Activated CD4-positive, CD25-positive, alpha-beta regulatory T cell (primary cell): Measurements from ENCODE around the gene GPR61.

ENCODE experiments used
- DNase-seq, 4 experiments: peaks; one replicate each; lab custom pipeline; 2025; lab: John Stamatoyannopoulos, UW

The GPR61 gene

DNA sequence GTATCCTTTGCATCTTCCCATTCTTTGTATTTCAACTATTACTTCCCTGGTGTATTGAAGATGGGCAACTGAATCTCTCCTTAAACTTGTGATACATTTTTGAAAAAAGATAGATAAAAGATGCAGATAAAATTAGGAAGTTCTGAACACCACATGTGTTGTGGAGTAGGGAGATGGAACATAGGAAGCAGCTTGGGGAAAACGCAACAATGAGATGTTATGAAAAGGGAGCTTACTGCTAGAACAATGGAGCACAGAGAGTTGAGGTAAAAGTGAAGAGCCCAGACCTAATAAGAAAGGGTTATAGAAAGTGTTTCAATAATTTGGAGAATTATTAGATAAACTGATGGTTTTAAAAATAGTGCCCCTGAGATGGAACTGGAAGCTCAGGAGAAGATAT, 29.7 kb downstream of the GPR61 start:
- no peak for DNase-seq

DNA sequence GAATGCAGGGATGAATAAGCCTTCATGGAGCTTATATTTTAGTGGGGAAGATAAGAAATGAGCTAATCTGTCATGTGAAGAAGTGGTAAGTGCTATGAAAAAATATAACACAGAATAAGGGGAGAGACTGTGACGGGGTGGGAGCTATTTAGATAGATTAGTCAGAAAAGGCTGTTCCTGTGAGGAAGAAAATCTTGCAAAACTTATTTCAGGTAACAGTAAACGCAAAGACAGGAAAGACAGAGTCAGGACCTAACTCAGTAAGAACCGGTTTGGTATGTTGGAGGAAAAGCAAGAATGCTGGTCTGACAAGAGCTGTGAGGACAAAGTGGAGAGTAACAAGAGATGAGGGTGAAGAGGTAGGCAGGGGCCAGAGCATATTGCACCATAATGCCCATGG, 30.7 kb downstream of the GPR61 start:
- DNase-seq = no peak

DNA sequence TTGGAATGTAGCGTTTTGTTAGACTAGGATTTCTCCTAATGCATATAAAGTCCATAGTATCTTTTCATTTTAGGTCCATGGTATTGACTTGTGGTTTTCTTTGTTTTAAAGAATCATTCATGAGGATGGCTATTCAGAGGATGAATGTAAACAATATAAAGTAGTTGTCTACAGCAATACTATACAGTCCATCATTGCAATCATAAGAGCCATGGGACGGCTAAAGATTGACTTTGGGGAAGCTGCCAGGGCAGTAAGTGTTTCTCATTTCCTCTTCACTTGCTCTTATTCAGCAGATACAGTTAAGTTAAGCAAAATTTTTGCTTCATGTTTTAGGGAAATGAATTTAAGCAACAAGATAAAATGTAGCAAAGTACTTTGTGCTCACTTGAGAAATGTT, 34.1 kb downstream of the GPR61 start:
- no peak for DNase-seq

DNA sequence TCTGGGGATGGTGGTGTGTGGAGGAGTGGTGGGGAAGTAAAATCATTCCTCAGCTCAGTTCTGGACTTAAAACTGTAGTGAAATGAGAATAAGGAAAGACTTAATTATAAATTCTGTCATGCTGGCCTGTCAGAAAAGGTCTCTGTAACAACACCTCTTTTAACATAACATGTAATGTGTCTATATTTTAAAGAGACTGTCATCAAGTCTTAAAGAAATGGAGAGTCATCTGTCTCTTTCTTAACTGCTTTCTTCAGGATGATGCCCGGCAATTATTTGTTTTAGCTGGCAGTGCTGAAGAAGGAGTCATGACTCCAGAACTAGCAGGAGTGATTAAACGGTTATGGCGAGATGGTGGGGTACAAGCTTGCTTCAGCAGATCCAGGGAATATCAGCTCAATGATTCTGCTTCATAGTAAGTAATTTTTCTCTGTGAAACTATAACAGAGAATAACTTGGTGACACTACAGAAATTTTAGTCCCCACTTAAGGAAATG, 39.3 kb downstream of the GPR61 start:
- DNase-seq = no peak

DNA sequence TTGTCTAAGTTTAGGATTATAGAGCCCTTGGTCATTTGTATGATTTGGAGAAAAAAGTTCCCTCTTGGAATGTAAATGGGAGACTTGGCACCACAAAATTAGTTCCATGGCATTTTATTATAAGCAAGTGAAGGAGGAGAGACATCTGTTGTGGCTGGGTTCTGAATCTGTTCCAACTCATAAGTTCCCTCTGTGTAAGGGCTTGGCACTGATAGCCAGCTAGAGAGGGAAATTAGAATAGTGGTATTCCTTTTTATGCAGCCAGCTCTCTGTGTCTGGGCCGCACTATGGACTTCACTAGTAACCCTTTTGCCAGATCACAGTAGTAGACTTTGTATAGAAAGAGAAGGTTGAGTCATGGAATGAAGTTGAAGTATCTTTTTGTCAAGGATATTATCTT, 39.8 kb downstream of the GPR61 start:
- no peak for DNase-seq

DNA sequence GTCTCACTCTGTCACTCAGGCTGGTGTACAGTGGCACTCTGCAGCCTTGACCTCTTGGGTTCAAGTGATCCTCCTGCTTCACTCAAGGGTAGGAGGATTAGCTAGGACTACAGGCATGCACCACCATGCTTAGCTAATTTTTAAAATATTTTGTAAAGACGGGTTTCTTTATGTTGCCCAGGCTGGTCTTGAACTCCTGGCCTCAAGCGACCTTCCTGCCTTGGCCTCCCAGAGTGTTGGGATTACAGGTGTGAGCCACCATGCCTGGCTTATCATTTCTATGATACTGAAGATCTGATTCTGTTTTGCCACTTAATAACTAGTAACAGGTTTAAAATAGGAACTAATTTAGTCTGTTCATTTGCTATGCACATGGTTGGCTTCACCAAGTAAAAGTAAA, 42.3 kb downstream of the GPR61 start:
- no peak for DNase-seq

DNA sequence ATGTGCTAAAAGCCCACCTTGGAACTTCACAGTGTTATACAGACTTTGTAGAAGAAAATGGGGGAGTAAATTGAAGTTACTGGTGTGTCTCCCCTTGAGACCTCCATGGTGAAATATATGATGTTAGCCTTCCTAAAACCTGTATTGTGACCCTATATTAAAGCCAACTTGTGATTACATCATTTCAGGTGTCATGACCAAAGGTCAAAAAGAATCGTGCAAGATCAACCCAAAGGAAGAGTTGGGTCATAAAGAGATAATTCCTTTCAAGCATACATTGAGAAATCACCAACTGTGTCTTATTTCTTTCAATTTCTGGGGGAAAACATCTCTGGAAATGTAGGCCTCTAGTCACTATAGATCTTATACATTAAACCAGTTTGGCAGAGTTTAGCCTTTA, 45.1 kb downstream of the GPR61 start:
- no peak for DNase-seq

DNA sequence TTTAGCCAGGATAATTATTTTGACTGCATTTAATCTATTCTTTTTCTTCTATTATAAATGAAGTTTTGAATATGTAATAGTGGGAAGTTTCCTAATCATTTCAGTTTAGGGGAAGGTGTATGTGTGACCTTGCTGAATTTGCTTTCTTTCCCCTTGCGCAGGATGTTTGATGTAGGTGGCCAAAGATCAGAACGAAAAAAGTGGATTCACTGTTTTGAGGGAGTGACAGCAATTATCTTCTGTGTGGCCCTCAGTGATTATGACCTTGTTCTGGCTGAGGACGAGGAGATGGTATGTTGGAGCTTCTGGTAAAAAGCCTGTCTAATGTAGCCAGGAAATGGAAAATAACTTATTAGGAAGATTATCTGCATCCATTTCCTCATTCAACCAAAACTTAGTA, 46.4 kb downstream of the GPR61 start:
- no peak for DNase-seq

DNA sequence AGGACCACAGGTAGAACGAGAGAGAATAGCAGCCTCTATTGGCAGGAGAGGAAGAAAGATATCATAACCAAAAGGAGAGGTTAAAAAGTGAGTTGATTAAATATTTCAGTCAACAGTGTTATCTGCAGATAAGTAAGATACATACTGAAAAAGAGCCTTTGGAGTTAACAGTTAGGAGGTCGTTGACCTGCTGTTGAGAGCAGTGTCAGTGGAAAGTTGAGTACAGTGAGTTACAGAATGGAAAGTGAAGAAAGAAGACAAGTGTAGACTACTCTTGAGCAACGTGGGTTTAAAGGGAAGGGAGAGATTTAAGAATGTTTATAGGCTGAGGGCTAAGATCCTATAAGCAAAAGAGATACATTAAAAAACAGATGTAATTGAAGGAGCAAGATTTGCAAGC, 49.5 kb downstream of the GPR61 start:
- no peak for DNase-seq

DNA sequence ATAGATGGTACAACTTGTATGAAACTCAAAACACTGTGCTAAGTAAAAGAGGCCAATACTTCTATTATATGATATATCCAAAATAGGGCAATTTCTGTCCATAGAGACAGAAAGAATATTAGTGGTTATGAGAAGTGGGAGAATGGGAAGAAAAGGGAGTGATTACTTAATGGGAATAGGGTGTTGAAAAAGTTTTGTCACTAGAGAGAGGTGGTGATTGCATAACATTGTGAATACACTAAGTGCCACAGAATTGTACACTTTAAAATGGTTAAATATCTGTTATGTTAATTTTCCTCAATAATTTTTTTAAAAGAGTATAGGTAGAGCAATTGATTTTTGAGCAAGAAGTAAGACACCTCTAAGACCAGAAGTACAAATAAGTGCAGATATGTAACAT, 50.0 kb downstream of the GPR61 start:
- DNase-seq = no peak

DNA sequence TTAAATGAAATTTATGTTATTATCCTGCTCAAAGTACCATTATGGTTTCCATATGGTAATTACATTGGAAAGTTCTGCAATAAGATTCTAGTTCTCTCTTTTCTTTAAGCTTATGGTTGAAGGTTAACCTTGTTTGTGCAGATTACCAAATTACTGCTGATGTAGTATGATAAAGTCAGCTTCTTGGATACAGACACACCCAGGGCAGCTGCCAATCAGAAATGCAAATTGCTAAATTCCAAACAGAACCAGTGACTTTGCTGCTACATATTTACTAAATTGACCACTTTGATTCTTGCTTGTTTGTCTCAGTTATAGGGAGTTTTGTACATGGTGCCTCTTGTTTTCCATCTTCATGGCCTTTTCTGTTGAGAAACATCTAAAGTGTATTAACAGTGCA, 53.2 kb downstream of the GPR61 start:
- DNase-seq = no peak

DNA sequence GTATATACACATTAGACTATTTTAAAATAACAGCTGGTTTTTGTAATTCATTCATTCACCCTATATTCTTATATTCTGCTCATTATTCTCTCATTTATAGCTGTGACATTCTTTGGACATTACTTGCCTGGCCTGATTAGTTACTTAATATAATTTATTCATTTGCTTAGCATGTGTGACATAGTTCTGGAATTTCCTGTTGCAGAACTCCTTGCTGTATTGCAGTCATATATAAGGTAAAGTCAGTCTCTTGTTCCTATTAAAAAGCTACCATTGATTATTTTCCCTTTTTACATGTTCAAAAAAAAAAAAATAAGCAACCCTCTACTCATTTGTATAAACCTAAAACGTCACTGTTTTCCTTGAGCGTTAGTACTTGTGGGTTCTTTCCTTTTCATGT, 55.9 kb downstream of the GPR61 start:
- no peak for DNase-seq
